Measurements from ENCODE around the gene GMDS. TPM values are rescaled to one million over a fixed set of nuclear protein-coding genes. Genes with fewer than 3 reads are reported as not detected.

Gene GMDS
- total RNA-seq, 4 donors from 2014 or later: 8.7 to 23.1 (median 18.4) TPM

DNA sequence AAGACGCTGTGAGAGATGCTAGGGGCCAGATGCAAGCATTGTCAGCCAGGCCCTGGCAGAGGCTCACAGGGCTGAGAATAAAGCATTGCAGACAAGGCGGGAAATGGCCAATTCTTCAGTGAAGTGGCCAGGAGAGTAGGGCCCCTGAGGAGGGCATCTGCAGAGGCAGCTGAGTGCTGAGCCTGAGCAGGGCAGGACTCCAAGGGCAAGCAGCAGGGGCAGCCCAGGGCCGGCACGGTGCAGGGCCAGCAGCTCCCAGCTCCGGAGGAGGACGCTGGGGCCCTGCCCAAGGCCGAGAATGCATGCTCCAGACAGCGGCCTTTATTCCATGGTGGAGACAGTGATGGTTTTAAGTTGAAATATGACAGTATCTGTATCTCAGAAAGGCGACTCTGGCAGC lies 330.2 kb downstream of the GMDS start:
- DNase-seq (ENCODE audit: low spot score in 2 of 2): no peak
- 87 to 91% methylated on average over 9 of the region's 9 CpGs for WGBS, 2 donors
- H3K4me3 ChIP-seq (ENCODE audit: low read depth, poor library complexity, severe bottlenecking): no peak overlapping the region
- intact Hi-C loops (cut with DNase I; ENCODE audit: low total_unique reads): no loop called here
- TF ChIP-seq, protein P1, sequence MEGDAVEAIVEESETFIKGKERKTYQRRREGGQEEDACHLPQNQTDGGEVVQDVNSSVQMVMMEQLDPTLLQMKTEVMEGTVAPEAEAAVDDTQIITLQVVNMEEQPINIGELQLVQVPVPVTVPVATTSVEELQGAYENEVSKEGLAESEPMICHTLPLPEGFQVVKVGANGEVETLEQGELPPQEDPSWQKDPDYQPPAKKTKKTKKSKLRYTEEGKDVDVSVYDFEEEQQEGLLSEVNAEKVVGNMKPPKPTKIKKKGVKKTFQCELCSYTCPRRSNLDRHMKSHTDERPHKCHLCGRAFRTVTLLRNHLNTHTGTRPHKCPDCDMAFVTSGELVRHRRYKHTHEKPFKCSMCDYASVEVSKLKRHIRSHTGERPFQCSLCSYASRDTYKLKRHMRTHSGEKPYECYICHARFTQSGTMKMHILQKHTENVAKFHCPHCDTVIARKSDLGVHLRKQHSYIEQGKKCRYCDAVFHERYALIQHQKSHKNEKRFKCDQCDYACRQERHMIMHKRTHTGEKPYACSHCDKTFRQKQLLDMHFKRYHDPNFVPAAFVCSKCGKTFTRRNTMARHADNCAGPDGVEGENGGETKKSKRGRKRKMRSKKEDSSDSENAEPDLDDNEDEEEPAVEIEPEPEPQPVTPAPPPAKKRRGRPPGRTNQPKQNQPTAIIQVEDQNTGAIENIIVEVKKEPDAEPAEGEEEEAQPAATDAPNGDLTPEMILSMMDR (IDR thresholded peaks at IDR 0.05): no peak
- no peak for TF ChIP-seq POLR2A (IDR thresholded peaks at IDR 0.05)

DNA sequence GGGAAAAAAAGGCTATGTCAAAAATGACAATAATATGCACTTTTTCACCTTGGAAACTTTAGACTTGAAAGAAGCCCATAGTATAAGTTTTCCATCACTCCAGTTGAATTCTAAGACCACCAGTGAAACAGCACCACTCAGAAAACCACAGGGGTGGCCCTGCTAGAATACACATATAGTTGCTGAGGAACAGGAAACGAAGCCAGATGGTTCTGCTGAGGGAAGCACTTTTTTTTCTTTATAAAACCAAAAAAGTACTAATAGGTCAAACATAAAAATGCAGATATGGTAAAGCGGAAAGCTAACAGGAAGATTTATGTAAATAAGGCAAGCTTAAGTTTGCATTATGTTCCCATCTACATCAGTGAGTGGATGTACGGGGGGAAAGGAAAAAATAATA lies 331.8 kb downstream of the GMDS start:
- TF ChIP-seq, protein P1 (IDR thresholded peaks at IDR 0.05): no peak
- TF ChIP-seq POLR2A (IDR thresholded peaks at IDR 0.05): no peak
- no peak for DNase-seq (ENCODE audit: low spot score in 2 of 2)
- 81 to 88% methylated on average over 3 of the region's 3 CpGs for WGBS, 2 donors
- H3K4me3 ChIP-seq (ENCODE audit: low read depth, poor library complexity, severe bottlenecking): no peak overlapping the region
- intact Hi-C loops (cut with DNase I; ENCODE audit: low total_unique reads): no loop called here

DNA sequence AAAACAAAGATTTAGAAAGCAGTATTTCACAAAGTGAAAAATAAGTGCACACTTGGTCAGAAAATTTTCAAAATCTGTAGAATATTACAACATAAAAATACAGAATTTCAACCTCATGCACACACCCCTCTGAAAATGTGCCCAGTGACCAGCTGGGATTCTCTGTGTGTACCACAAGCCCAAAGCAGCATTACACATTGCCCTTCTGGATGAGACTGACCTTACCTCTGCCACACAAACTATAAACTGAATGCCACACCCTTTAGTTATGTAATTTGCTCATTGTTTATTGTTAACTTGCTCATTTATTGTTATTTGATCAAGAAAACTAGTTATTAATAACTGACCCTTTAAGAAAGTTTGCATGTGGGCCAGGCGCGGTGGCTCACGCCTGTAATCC lies 332.7 kb downstream of the GMDS start:
- 99 to 100% methylated on average over 3 of the region's 3 CpGs for WGBS, 2 donors
- TF ChIP-seq, protein P1 (IDR thresholded peaks at IDR 0.05): no peak
- TF ChIP-seq POLR2A (IDR thresholded peaks at IDR 0.05): no peak
- no peak for DNase-seq (ENCODE audit: low spot score in 2 of 2)
- intact Hi-C loops (cut with DNase I; ENCODE audit: low total_unique reads): no loop called here
- H3K4me3 ChIP-seq (ENCODE audit: low read depth, poor library complexity, severe bottlenecking): no peak overlapping the region

DNA sequence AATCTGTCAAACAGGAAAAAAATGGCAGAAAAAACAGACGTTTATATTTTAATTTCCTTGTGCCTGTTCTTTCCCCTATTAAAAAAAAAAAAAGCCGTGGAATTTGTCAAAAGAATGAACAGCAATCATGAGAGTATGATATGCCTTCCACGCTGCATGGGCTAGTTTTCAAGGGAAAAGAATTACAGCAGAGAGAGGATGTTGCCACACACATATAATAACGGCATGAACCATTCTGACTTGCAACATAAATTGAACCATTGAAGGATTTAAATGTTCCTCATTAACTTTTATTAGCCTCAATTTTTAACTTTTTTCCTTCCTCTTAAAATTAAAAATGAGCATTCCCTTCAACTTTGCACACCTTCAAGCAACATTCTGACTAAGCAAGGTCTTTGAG lies 333.9 kb downstream of the GMDS start:
- 56 to 66% methylated on average over 4 of the region's 4 CpGs for WGBS, 2 donors
- no peak for TF ChIP-seq POLR2A (IDR thresholded peaks at IDR 0.05)
- TF ChIP-seq, protein P1 (IDR thresholded peaks at IDR 0.05): no peak
- DNase-seq (ENCODE audit: low spot score in 2 of 2): no peak
- no peak overlapping the region for H3K4me3 ChIP-seq (ENCODE audit: low read depth, poor library complexity, severe bottlenecking)
- intact Hi-C loops (cut with DNase I; ENCODE audit: low total_unique reads): no loop called here

DNA sequence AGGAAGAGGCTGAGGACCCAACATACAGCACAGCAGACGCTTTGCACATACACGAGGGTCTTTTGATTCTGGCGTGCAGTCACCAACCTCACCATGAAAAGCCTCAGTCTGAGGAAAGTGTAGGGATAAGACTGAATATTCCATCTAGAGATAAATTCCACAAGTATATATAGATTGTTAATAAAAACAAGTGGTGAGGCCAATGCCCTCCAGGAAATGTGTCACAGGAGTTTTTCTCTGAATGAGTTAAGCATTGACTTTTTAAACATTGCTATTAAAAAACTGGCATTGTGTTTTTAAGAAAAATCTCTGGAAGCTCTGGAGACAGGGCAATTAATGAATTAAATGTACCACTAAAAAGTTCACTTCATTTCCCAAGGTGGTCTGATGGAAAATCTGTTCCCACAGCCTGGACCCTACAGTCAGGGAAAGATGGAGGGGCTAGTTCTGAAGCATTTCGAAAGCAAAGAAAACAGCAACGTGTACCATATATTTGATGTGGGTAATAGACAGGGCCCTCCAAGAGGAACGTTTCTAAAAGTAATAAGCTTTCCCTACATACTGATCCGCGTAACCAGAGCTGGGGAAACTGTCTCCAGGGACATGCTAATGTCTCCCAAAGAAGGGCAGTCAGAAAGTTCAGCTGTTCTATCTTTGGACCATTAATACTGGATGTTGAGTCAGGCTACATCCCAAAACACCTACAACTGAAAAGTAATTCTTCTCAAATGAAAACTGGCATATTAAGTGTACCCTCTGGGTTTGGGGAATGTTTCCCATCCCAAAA lies 334.6 kb downstream of the GMDS start:
- no peak overlapping the region for H3K4me3 ChIP-seq (ENCODE audit: low read depth, poor library complexity, severe bottlenecking)
- no peak for TF ChIP-seq POLR2A (IDR thresholded peaks at IDR 0.05)
- TF ChIP-seq, protein P1 (IDR thresholded peaks at IDR 0.05): no peak
- 79 to 84% methylated on average over 8 of the region's 8 CpGs for WGBS, 2 donors
- no peak for DNase-seq (ENCODE audit: low spot score in 2 of 2)
- intact Hi-C loops (cut with DNase I; ENCODE audit: low total_unique reads): no loop called here

DNA sequence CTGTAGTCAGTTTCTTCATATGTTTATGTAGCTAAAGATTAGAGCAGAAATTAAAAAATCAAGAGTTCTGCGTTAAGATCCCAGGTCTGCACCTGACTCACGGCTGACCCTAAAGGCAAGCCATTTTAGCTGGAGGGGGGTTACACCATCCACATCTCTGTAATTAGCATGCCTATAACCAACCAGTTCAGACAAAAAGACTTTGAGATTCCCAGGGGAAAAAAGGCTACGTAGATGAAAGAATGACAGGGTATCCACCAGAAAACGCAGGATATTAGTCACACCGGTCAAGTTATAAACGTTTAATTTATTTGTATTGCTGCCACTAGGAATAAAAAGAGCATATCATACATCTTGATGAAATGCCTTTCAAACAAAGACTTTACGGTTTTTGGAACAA lies 336.6 kb downstream of the GMDS start:
- no peak for DNase-seq (ENCODE audit: low spot score in 2 of 2)
- intact Hi-C loops (cut with DNase I; ENCODE audit: low total_unique reads): no loop called here
- WGBS, 2 donors: 88 to 92% methylated on average over 7 of the region's 7 CpGs
- no peak overlapping the region for H3K4me3 ChIP-seq (ENCODE audit: low read depth, poor library complexity, severe bottlenecking)
- TF ChIP-seq, protein P1 (IDR thresholded peaks at IDR 0.05): no peak
- TF ChIP-seq POLR2A (IDR thresholded peaks at IDR 0.05): no peak
